HG03432 (cell line): Measurements from ENCODE around the gene RCAN2.

Experiments used
- ATAC-seq: cut with Tn5 transposase; IDR thresholded peaks from one replicate; pipeline ENCODE4 v1.9.1; 2021; ENCODE audit warnings: mild to moderate bottlenecking, moderate library complexity; ENCODE audit not compliant: unreplicated experiment

The RCAN2 gene

GRCh38 chr6:46491201-46491627 is at the start of gene RCAN2:
RCAN2 (minus strand) TSS chr6:46491449.
- peak; percentile 71 for ATAC-seq

GRCh38 chr6:46539866-46540265 is 48.6 kb upstream of the RCAN2 start:
- no peak for ATAC-seq

- no peak for ATAC-seq
Observed at GRCh38 chr6:46538800-46539480, 47.7 kb upstream of the RCAN2 start.

GRCh38 chr6:46530896-46531295 is 39.6 kb upstream of the RCAN2 start:
- ATAC-seq, result no peak

GRCh38 chr6:46528961-46529750 is 37.9 kb upstream of the RCAN2 start:
- ATAC-seq, result no peak

- ATAC-seq, result no peak
Observed at GRCh38 chr6:46526607-46527006, 35.4 kb upstream of the RCAN2 start.

- no peak for ATAC-seq
Observed at GRCh38 chr6:46525583-46525982, 34.3 kb upstream of the RCAN2 start.

- no peak for ATAC-seq
Observed at GRCh38 chr6:46521464-46521971, 30.3 kb upstream of the RCAN2 start.

GRCh38 chr6:46517202-46517601 is 26.0 kb upstream of the RCAN2 start:
- ATAC-seq, result no peak

GRCh38 chr6:46513533-46513932 is 22.3 kb upstream of the RCAN2 start:
- no peak for ATAC-seq

GRCh38 chr6:46511320-46511719 is 20.1 kb upstream of the RCAN2 start:
- ATAC-seq, result no peak

GRCh38 chr6:46510651-46511050 is 19.4 kb upstream of the RCAN2 start:
- no peak for ATAC-seq

- no peak for ATAC-seq
Observed at GRCh38 chr6:46509981-46510510, 18.8 kb upstream of the RCAN2 start.

- no peak for ATAC-seq
Observed at GRCh38 chr6:46509063-46509462, 17.8 kb upstream of the RCAN2 start.

- no peak for ATAC-seq
Observed at GRCh38 chr6:46507426-46507825, 16.2 kb upstream of the RCAN2 start.

- no peak for ATAC-seq
Observed at GRCh38 chr6:46505693-46506512, 14.7 kb upstream of the RCAN2 start.

- no peak for ATAC-seq
Observed at GRCh38 chr6:46504242-46504641, 13.0 kb upstream of the RCAN2 start.

GRCh38 chr6:46502486-46503119 is 11.4 kb upstream of the RCAN2 start:
- no peak for ATAC-seq

- ATAC-seq, result no peak
Observed at GRCh38 chr6:46501136-46502089, 10.2 kb upstream of the RCAN2 start.
